GM12878 (cell line): ENCODE results near the gene LPAR3. TPM values are rescaled to one million over a fixed set of nuclear protein-coding genes. Genes with fewer than 3 reads are reported as not detected.

ENCODE experiments used
- ATAC-seq: fragments of 200-7000 bp; cut with Tn5 transposase; 3 replicates; pipeline ENCODE4 v1.9.1; 2020; ENCODE audit warnings: mild to moderate bottlenecking, moderate library complexity
- BruUV-seq: library from RNA; stranded (reverse); fragments of 400-500 nt; replicated peaks from 2 replicates; lab custom pipeline; 2021; lab: Mats Ljungman, UMichigan
- CTCF ChIA-PET: fragments of 300-600 bp; sonication (Branson Sonifier 250); formaldehyde crosslinking; extraction: SDS; loops from one replicate; lab custom pipeline; 2021; ENCODE audit warnings: inconsistent platforms; lab: Yijun Ruan, JAX
- POLR2A ChIA-PET: fragments of 350-600 bp; formaldehyde crosslinking; extraction: SDS; loops from one replicate; lab custom pipeline; 2021; ENCODE audit warnings: inconsistent platforms; lab: Charles Lee
- RAD21 ChIA-PET: fragments of 300-600 bp; sonication (Branson Sonifier 250); formaldehyde crosslinking; loops from one replicate; lab custom pipeline; 2023; ENCODE audit warnings: antibody characterized with exemption; ENCODE audit not compliant: unreplicated experiment; lab: Charles Lee
- SMC1A ChIA-PET: fragments of 300-600 bp; sonication (Branson Sonifier 250); formaldehyde crosslinking; loops from one replicate; lab custom pipeline; 2023; ENCODE audit not compliant: unreplicated experiment, uncharacterized antibody; lab: Charles Lee
- DNase-seq: peaks from one replicate; pipeline ENCODE4 v3.0.0-alpha.2; 2011; ENCODE audit warnings: low read depth, low spot score
- FAIRE-seq: peaks from 3 replicates; lab custom pipeline; 2011; peaks lifted over from hg19 to GRCh38; lab: Jason Lieb, UNC
- H2AFZ ChIP-seq: 2 replicates; pipeline ENCODE4 v1.6.0; 2011; ENCODE audit warnings: low read depth, low read length, control low read depth; ENCODE audit not compliant: control insufficient read depth
- H3K27ac ChIP-seq: 2 replicates; pipeline ENCODE4 v1.5.1; 2011; ENCODE audit warnings: control low read depth; ENCODE audit not compliant: control insufficient read depth, insufficient read depth
- H3K27me3 ChIP-seq, 2 experiments: replicated peaks in 1 of 2; 2 replicates each; pipeline versions ENCODE4 v1.6.0 to v1.6.1; 2011; ENCODE audit warnings: low read length in 1 of 2; ENCODE audit not compliant: control insufficient read depth in 2 of 2, insufficient read depth in 2 of 2
- H3K36me3 ChIP-seq, 2 experiments: 2 replicates each; pipeline ENCODE4 v1.5.1; 2011; ENCODE audit warnings: low read length in 1 of 2; ENCODE audit not compliant: control insufficient read depth in 2 of 2, insufficient read depth in 2 of 2
- H3K4me1 ChIP-seq: 2 replicates; pipeline ENCODE4 v1.6.1; 2011; ENCODE audit warnings: mild to moderate bottlenecking, low read length, moderate library complexity, mixed read lengths; ENCODE audit not compliant: control insufficient read depth, insufficient read depth
- H3K4me2 ChIP-seq: 2 replicates; pipeline ENCODE4 v1.6.0; 2011; ENCODE audit warnings: control low read depth; ENCODE audit not compliant: control insufficient read depth, insufficient read depth
- H3K4me3 ChIP-seq: fragments of 200-600 bp; sonication (generic); 2 replicates; pipeline ENCODE4 v1.5.1; 2016
- H3K79me2 ChIP-seq: 2 replicates; pipeline ENCODE4 v1.6.0; 2011; ENCODE audit warnings: low read length; ENCODE audit not compliant: control insufficient read depth, insufficient read depth
- H3K9ac ChIP-seq: 2 replicates; pipeline ENCODE4 v1.8.0; 2011; ENCODE audit warnings: low read length, control low read depth, mixed read lengths; ENCODE audit not compliant: control insufficient read depth, insufficient read depth
- H3K9me3 ChIP-seq: replicated peaks from 3 replicates; pipeline ENCODE4 v1.5.1; 2011; ENCODE audit warnings: mild to moderate bottlenecking, low read length; ENCODE audit not compliant: control insufficient read depth, insufficient read depth
- H4K20me1 ChIP-seq: 2 replicates; pipeline ENCODE4 v1.6.0; 2011; ENCODE audit not compliant: control insufficient read depth, insufficient read depth
- BMI1 ChIP-seq: fragments of 450-650 bp; IDR thresholded peaks from 2 replicates; pipeline ENCODE4 v1.6.1; 2016; ENCODE audit warnings: mild to moderate bottlenecking, moderate library complexity, borderline replicate concordance
- CREB1 ChIP-seq: IDR thresholded peaks from 2 replicates; pipeline ENCODE4 v1.6.1; 2012; ENCODE audit warnings: low read depth, mild to moderate bottlenecking, inconsistent platforms
- JUND ChIP-seq: IDR thresholded peaks from 2 replicates; pipeline ENCODE4 v1.6.1; 2012; ENCODE audit warnings: low read depth, mild to moderate bottlenecking, low read length, improper control_type of control experiment, moderate library complexity
- KLF5 ChIP-seq: fragments of 450-650 bp; IDR thresholded peaks from 2 replicates; pipeline ENCODE4 v1.6.1; 2014; ENCODE audit warnings: mild to moderate bottlenecking; ENCODE audit not compliant: partially characterized antibody
- LARP7 ChIP-seq: fragments of 450-650 bp; IDR thresholded peaks from 2 replicates; pipeline ENCODE4 v1.6.1; 2017; ENCODE audit warnings: mild to moderate bottlenecking
- MTA2 ChIP-seq: fragments of 450-650 bp; IDR thresholded peaks from 2 replicates; pipeline ENCODE4 v1.6.1; 2016; ENCODE audit warnings: low read depth, mild to moderate bottlenecking, moderate library complexity
- SMC3 ChIP-seq: IDR thresholded peaks from 2 replicates; pipeline ENCODE4 v1.6.1; 2011; ENCODE audit warnings: low read length, improper control_type of control experiment, borderline replicate concordance
- SP1 ChIP-seq: IDR thresholded peaks from one replicate; pipeline ENCODE4 v1.6.1; 2011; ENCODE audit warnings: low read depth, low read length
- SUPT20H ChIP-seq: IDR thresholded peaks from 2 replicates; pipeline ENCODE4 v1.6.1; 2011; ENCODE audit warnings: low read depth, mild to moderate bottlenecking, low read length, moderate library complexity, borderline replicate concordance; ENCODE audit not compliant: control insufficient read depth
- TCF7 ChIP-seq: IDR thresholded peaks from 2 replicates; pipeline ENCODE4 v1.6.1; 2014; ENCODE audit warnings: antibody characterized with exemption, borderline replicate concordance
- YBX1 ChIP-seq: fragments of 450-650 bp; IDR thresholded peaks from 2 replicates; pipeline ENCODE4 v1.6.1; 2016; ENCODE audit warnings: antibody characterized with exemption
- ZNF207 ChIP-seq: fragments of 450-650 bp; IDR thresholded peaks from 2 replicates; pipeline ENCODE4 v1.6.1; 2014; ENCODE audit warnings: antibody characterized with exemption, mild to moderate bottlenecking, borderline replicate concordance
- ZNF384 ChIP-seq: IDR thresholded peaks from 2 replicates; pipeline ENCODE4 v1.6.1; 2012; ENCODE audit warnings: low read depth, mild to moderate bottlenecking, low read length, improper control_type of control experiment, borderline replicate concordance
- WGBS: methylation state at CpG from one replicate; pipeline ENCODE4 v1.1.6; 2016; ENCODE audit warnings: low lambda C conversion rate; ENCODE audit not compliant: insufficient replicate concordance, insufficient coverage; ENCODE audit errors: missing lambda C conversion rate; 5-methylcytosine and 5-hydroxymethylcytosine counted together
- in situ Hi-C: fragments of 300-500 bp; cut with MboI; formaldehyde crosslinking; loops from 9 replicates; pipeline ENCODE4 v1.14.3; 2018; ENCODE audit warnings: mixed read lengths
- intact Hi-C: fragments of 100-400 bp; cut with micrococcal nuclease; formaldehyde crosslinking; loops from one replicate; pipeline ENCODE4 v1.14.2; 2022; ENCODE audit not compliant: unreplicated experiment
- polyA plus RNA-seq, 11 experiments: library from polyadenylated mRNA; depleted of rRNA in 4 of 11; unstranded in 6 of 11; stranded (reverse) in 5 of 11; fragments of >200 nt; fragmentation: Nextera tagmentation in 4 of 11; fragmentation: Illumina TruSeq in 1 of 11; extraction: Ambion mirVana in 4 of 11; extraction: Trizol in 1 of 11; gene quantifications; 1 replicate in 1 of 11; 2 replicates in 10 of 11; pipeline versions ENCODE4 v1.2.1 to v1.2.3, GENCODE V29; 2011 to 2016; ENCODE audit warnings: inconsistent platforms in 2 of 11, missing spikeins in 2 of 11, low read depth in 1 of 11
- total RNA-seq, 4 experiments: library from RNA; depleted of rRNA in 3 of 4; stranded (reverse); fragments of >200 nt in 3 of 4; fragmentation: Illumina TruSeq in 1 of 4; extraction: Trizol in 1 of 4; gene quantifications; 2 replicates each; pipeline versions ENCODE4 v1.2.1 to v1.2.3, GENCODE V29; 2013 to 2021
- TF ChIP-seq, protein P1 (sequence below): IDR thresholded peaks from 2 replicates; pipeline ENCODE4 v1.6.1; 2012; ENCODE audit warnings: low read depth, low read length, improper control_type of control experiment
- TF ChIP-seq, protein P2 (sequence below): fragments of 450-650 bp; IDR thresholded peaks from 2 replicates; pipeline ENCODE4 v1.6.1; 2017; ENCODE audit warnings: mild to moderate bottlenecking, moderate library complexity
- TF ChIP-seq, protein P3 (sequence below): fragments of 450-650 bp; IDR thresholded peaks from 2 replicates; pipeline ENCODE4 v1.6.1; 2017; ENCODE audit warnings: borderline replicate concordance
- TF ChIP-seq, protein P4 (sequence below): fragments of 450-650 bp; IDR thresholded peaks from 2 replicates; pipeline ENCODE4 v1.6.1; 2014; ENCODE audit warnings: mild to moderate bottlenecking

Gene LPAR3
- total and polyA plus RNA-seq, 10 of the 15 experiments (the other 5 are each of a cell fraction or from before 2014, with no cell fraction given): 0.03 to 0.31 (median 0.09) TPM; not detected in 3

DNA sequence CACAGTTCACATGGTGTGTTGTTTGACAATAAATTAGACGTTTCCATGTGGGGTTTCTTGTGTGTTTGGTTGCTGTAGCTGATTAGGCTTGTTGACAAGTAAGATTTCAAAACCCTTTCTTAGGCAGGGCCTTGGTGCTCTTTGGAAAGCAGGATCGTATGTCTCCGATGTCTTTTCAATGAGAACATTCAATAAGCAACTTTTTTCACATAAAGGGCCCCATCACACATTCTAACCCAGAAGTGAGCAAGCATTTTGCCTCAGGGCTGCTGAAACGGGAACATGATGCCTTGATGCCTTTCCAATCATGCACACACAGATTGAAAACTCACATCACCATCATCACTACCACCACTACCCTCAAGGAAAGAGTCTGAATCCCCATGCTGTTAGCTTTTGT, 33.1 kb downstream of the LPAR3 start:
- Histone ChIP-seq H3K27ac (no peak overlapping the region), H2AFZ (no peak overlapping the region), H3K4me3 (no peak overlapping the region), H3K79me2 (no peaks in the 10 kb centered on the region), H3K9me3 (no peaks in the 10 kb centered on the region), H4K20me1 (no peaks in the 10 kb centered on the region), H3K27me3 (no peaks in the 10 kb centered on the region), H3K9ac (no peak overlapping the region), H3K4me1 (peaks cover 36% of the 10 kb centered on the region), H3K4me2 (no peak overlapping the region), H3K36me3 (no peaks in the 10 kb centered on the region)
- in situ Hi-C loops: no loop called here
- SMC1A ChIA-PET: interaction anchor here (1.0 to 1.4 kb wide), 3 partner anchors 10 to 78 kb away, joined by 3 to 4 read pairs (median 3); no protein-coding TSS in a partner anchor
- RAD21 ChIA-PET: no interaction called here
- POLR2A ChIA-PET: interaction anchor here (1.6 kb wide), 1 partner anchor 14 kb away, joined by 3 read pairs; no protein-coding TSS in a partner anchor
- FAIRE-seq (no peak), DNase-seq (no peak), ATAC-seq (no peak)
- intact Hi-C loops: no loop called here
- no TSS peak for BruUV-seq
- WGBS: 93% methylated on average over 4 of the region's 4 CpGs
- CTCF ChIA-PET: interaction anchor here (0.6 to 0.8 kb wide), 3 partner anchors 8 to 88 kb away, joined by 3 to 4 read pairs (median 4); no protein-coding TSS in a partner anchor
- TF ChIP-seq YBX1 (no peak), SMC3 (no peak), BMI1 (no peak), MTA2 (no peak), TCF7 (no peak), JUND (no peak), SUPT20H (no peak), LARP7 (no peak), SP1 (no peak), CREB1 (no peak), ZNF384 (no peak), KLF5 (no peak), ZNF207 (no peak)
- TF ChIP-seq, protein P1, sequence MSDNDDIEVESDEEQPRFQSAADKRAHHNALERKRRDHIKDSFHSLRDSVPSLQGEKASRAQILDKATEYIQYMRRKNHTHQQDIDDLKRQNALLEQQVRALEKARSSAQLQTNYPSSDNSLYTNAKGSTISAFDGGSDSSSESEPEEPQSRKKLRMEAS: no peak
- TF ChIP-seq, protein P2, sequence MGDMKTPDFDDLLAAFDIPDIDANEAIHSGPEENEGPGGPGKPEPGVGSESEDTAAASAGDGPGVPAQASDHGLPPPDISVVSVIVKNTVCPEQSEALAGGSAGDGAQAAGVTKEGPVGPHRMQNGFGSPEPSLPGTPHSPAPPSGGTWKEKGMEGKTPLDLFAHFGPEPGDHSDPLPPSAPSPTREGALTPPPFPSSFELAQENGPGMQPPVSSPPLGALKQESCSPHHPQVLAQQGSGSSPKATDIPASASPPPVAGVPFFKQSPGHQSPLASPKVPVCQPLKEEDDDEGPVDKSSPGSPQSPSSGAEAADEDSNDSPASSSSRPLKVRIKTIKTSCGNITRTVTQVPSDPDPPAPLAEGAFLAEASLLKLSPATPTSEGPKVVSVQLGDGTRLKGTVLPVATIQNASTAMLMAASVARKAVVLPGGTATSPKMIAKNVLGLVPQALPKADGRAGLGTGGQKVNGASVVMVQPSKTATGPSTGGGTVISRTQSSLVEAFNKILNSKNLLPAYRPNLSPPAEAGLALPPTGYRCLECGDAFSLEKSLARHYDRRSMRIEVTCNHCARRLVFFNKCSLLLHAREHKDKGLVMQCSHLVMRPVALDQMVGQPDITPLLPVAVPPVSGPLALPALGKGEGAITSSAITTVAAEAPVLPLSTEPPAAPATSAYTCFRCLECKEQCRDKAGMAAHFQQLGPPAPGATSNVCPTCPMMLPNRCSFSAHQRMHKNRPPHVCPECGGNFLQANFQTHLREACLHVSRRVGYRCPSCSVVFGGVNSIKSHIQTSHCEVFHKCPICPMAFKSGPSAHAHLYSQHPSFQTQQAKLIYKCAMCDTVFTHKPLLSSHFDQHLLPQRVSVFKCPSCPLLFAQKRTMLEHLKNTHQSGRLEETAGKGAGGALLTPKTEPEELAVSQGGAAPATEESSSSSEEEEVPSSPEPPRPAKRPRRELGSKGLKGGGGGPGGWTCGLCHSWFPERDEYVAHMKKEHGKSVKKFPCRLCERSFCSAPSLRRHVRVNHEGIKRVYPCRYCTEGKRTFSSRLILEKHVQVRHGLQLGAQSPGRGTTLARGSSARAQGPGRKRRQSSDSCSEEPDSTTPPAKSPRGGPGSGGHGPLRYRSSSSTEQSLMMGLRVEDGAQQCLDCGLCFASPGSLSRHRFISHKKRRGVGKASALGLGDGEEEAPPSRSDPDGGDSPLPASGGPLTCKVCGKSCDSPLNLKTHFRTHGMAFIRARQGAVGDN: no peak
- TF ChIP-seq, protein P3, sequence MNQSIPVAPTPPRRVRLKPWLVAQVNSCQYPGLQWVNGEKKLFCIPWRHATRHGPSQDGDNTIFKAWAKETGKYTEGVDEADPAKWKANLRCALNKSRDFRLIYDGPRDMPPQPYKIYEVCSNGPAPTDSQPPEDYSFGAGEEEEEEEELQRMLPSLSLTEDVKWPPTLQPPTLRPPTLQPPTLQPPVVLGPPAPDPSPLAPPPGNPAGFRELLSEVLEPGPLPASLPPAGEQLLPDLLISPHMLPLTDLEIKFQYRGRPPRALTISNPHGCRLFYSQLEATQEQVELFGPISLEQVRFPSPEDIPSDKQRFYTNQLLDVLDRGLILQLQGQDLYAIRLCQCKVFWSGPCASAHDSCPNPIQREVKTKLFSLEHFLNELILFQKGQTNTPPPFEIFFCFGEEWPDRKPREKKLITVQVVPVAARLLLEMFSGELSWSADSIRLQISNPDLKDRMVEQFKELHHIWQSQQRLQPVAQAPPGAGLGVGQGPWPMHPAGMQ: no peak
- TF ChIP-seq, protein P4, sequence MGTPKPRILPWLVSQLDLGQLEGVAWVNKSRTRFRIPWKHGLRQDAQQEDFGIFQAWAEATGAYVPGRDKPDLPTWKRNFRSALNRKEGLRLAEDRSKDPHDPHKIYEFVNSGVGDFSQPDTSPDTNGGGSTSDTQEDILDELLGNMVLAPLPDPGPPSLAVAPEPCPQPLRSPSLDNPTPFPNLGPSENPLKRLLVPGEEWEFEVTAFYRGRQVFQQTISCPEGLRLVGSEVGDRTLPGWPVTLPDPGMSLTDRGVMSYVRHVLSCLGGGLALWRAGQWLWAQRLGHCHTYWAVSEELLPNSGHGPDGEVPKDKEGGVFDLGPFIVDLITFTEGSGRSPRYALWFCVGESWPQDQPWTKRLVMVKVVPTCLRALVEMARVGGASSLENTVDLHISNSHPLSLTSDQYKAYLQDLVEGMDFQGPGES: no peak
- TF ChIP-seq, all 136 proteins: peak for 0
